ENCODE data around the gene MCM3. TPM values are rescaled to one million over a fixed set of nuclear protein-coding genes. Genes with fewer than 3 reads are reported as not detected.

Gene MCM3
- total RNA-seq, 2 donors from 2014 or later: 168 to 172 TPM

- peaks cover 8% of the 10 kb centered on the region for H3K9me3 ChIP-seq (ENCODE audit: control insufficient read depth, low read length)
- TF ChIP-seq, protein P1, sequence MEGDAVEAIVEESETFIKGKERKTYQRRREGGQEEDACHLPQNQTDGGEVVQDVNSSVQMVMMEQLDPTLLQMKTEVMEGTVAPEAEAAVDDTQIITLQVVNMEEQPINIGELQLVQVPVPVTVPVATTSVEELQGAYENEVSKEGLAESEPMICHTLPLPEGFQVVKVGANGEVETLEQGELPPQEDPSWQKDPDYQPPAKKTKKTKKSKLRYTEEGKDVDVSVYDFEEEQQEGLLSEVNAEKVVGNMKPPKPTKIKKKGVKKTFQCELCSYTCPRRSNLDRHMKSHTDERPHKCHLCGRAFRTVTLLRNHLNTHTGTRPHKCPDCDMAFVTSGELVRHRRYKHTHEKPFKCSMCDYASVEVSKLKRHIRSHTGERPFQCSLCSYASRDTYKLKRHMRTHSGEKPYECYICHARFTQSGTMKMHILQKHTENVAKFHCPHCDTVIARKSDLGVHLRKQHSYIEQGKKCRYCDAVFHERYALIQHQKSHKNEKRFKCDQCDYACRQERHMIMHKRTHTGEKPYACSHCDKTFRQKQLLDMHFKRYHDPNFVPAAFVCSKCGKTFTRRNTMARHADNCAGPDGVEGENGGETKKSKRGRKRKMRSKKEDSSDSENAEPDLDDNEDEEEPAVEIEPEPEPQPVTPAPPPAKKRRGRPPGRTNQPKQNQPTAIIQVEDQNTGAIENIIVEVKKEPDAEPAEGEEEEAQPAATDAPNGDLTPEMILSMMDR (conservative IDR thresholded peaks at IDR 0.05): no peak
- no peak overlapping the region for H3K27ac ChIP-seq (ENCODE audit: low read depth, low read length)
- peaks cover 43% of the 10 kb centered on the region for H3K4me1 Mint-ChIP-seq
- H3K36me3 Mint-ChIP-seq (ENCODE audit: low read depth): no peaks in the 10 kb centered on the region
- H3K27me3 Mint-ChIP-seq (ENCODE audit: insufficient read depth): no peaks in the 10 kb centered on the region
- H3K4me3 ChIP-seq (ENCODE audit: low read length): no peak overlapping the region
- H3K27ac Mint-ChIP-seq: peak overlapping the region; percentile 38
- no peak overlapping the region for H3K9ac ChIP-seq (ENCODE audit: extremely low read depth, low read length, poor library complexity, severe bottlenecking)
- H3K4me3 Mint-ChIP-seq: no peak overlapping the region
- peaks cover 7% of the 10 kb centered on the region for H3K4me1 ChIP-seq (ENCODE audit: control insufficient read depth, insufficient read depth, low read length)
- H3K36me3 ChIP-seq (ENCODE audit: control insufficient read depth, insufficient read depth, low read length): no peaks in the 10 kb centered on the region
- no peaks in the 10 kb centered on the region for H3K27me3 ChIP-seq (ENCODE audit: control insufficient read depth, insufficient read depth, low read length, poor library complexity, severe bottlenecking)
- DNase-seq: peak; percentile 56
- H3K9me3 Mint-ChIP-seq: peaks cover 6% of the 10 kb centered on the region
- WGBS, 2 experiments (ENCODE audit: insufficient coverage in 1 of 2, insufficient read length in 1 of 2): 67 to 73% methylated on average over 1 to 2 of the region's 2 CpGs
These were observed 45.9 kb upstream of the MCM3 start for GRCh38 chr6:52330470-52330869.

GRCh38 chr6:52328729-52329128 is 44.2 kb upstream of the MCM3 start:
- H3K27ac ChIP-seq (ENCODE audit: low read depth, low read length): no peak overlapping the region
- H3K9me3 ChIP-seq (ENCODE audit: control insufficient read depth, low read length): peaks cover 8% of the 10 kb centered on the region
- no peaks in the 10 kb centered on the region for H3K36me3 ChIP-seq (ENCODE audit: control insufficient read depth, insufficient read depth, low read length)
- Mint-ChIP-seq H3K27ac (no peak overlapping the region), H3K27me3 (ENCODE audit: insufficient read depth) (no peaks in the 10 kb centered on the region), H3K36me3 (ENCODE audit: low read depth) (no peaks in the 10 kb centered on the region), H3K9me3 (peaks cover 6% of the 10 kb centered on the region), H3K4me1 (peaks cover 44% of the 10 kb centered on the region), H3K4me3 (no peak overlapping the region)
- H3K4me3 ChIP-seq (ENCODE audit: low read length): no peak overlapping the region
- no peaks in the 10 kb centered on the region for H3K27me3 ChIP-seq (ENCODE audit: control insufficient read depth, insufficient read depth, low read length, poor library complexity, severe bottlenecking)
- TF ChIP-seq, protein P1 (conservative IDR thresholded peaks at IDR 0.05): no peak
- no peak overlapping the region for H3K9ac ChIP-seq (ENCODE audit: extremely low read depth, low read length, poor library complexity, severe bottlenecking)
- no peak for DNase-seq
- WGBS, 2 experiments (ENCODE audit: insufficient coverage in 1 of 2, insufficient read length in 1 of 2): 80 to 93% methylated on average over 1 to 2 of the region's 2 CpGs
- peaks cover 7% of the 10 kb centered on the region for H3K4me1 ChIP-seq (ENCODE audit: control insufficient read depth, insufficient read depth, low read length)

DNA sequence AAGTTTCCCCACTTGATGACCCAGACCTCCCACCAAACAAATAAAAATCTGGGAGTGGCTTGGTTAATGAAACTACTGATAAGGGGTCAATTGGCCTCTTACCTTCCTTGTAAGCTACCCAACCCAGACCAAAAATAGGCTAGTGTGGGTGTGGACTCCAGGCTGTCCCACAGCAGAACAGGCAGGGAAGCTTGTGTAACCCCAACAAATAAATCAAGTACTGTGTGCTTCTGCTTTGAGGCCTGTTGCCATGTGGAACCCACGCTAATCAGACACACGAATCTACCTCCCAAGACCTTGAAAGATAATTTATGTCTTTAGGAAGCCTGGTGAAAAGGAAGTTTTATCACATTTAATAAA is 43.7 kb upstream of the MCM3 start:
- Mint-ChIP-seq H3K36me3 (ENCODE audit: low read depth) (no peaks in the 10 kb centered on the region), H3K4me1 (peaks cover 40% of the 10 kb centered on the region), H3K27me3 (ENCODE audit: insufficient read depth) (no peaks in the 10 kb centered on the region), H3K9me3 (peaks cover 6% of the 10 kb centered on the region), H3K4me3 (no peak overlapping the region), H3K27ac (no peak overlapping the region)
- no peak overlapping the region for H3K4me3 ChIP-seq (ENCODE audit: low read length)
- TF ChIP-seq, protein P1 (conservative IDR thresholded peaks at IDR 0.05): no peak
- H3K27ac ChIP-seq (ENCODE audit: low read depth, low read length): no peak overlapping the region
- H3K9ac ChIP-seq (ENCODE audit: extremely low read depth, low read length, poor library complexity, severe bottlenecking): no peak overlapping the region
- H3K27me3 ChIP-seq (ENCODE audit: control insufficient read depth, insufficient read depth, low read length, poor library complexity, severe bottlenecking): no peaks in the 10 kb centered on the region
- WGBS, 2 experiments (ENCODE audit: insufficient coverage in 1 of 2, insufficient read length in 1 of 2): 96% methylated on average over 2 of the region's 2 CpGs; no CpG with 5 or more reads in 1 of the 2 experiments
- peaks cover 8% of the 10 kb centered on the region for H3K9me3 ChIP-seq (ENCODE audit: control insufficient read depth, low read length)
- H3K36me3 ChIP-seq (ENCODE audit: control insufficient read depth, insufficient read depth, low read length): no peaks in the 10 kb centered on the region
- no peak for DNase-seq
- H3K4me1 ChIP-seq (ENCODE audit: control insufficient read depth, insufficient read depth, low read length): peaks cover 7% of the 10 kb centered on the region
